Hematopoietic multipotent progenitor cell treated with erythropoietin and hydrocortisone succinate and interleukin-3 and kit ligand, for 4 days (in vitro differentiated cells): ENCODE results near the gene POMT1.
"Not testable (repeated sequence)": the region's sequence is repeated elsewhere in the genome, so short reads cannot be mapped to it uniquely, and the experiment has no call there.

Experiments
- DNase-seq: peaks from one replicate; pipeline ENCODE4 v3.0.0-alpha.2; 2015

Gene POMT1

DNA sequence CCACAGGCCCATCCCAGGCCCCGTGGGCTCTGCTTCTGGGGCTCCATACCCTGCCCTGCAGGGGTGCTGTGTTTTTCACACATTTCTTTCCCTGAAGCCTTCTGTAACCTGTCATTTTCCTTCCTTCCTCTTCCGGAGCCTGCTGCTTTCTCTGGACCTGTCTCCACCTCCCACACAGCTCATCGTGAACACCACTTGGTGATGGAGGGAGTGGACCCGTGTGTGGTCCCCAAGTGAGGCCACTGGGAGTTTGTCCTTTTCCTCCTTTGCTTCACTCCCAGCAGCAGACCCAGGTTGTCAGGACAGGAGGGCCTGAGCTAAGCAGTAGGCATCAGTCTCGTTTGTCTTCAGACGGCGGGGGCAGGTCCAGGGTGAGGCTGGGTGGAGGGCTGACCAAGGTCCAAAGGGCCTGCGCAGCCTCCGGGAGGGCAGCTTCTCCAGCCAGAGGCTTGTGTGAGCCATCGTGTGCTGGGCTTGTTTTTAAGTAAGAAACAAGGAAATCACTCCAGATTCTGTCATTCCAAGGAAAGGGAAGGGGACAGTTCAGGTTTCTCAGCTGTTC is 5.8 kb upstream of the POMT1 start:
- no peak for DNase-seq

DNA sequence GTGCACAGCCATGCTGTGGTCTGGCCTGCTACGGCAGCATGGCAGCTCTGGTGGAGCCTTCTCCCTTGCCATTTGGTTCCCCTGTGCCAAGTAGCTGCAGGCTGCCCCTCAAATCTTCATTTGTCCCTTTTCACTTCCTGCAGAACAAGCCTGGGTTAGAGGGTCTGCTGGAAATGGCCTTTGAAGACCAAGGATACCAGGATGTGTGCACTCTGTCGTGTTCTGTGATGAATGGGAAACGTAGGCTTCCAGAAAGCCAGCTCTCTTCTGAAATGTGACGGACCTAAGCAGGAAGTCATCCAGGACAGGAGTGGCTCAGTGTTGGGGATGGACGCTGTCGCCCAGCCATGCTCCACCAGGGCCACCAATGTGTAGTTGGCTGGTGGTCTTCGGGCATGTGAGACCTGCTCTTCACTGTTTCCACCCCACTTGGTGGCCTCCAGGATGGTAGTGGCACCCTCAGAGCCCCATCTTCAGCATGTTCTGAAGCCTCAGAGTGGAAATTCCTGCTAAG is 3.4 kb upstream of the POMT1 start:
- DNase-seq, result no peak

DNA sequence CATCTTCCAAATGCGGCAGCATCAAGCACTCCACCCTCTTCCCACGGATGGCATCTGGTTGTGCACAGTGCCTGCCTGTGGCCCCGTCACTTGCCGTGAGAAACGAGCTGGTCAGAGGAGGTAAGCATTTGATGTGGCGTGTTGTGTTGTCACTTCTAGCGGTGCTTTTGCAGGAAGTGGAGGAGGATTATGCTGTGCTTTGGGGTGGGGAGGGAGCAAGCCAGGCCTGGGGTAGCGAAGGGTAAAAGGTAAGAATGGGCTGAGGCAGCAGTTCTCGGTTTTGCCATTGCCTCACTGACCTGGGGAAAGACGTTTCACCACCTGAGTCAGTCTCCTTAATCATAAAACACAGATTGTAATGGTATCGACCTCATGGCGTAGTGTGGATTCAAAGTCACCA is 2.3 kb upstream of the POMT1 start:
- DNase-seq, result no peak

DNA sequence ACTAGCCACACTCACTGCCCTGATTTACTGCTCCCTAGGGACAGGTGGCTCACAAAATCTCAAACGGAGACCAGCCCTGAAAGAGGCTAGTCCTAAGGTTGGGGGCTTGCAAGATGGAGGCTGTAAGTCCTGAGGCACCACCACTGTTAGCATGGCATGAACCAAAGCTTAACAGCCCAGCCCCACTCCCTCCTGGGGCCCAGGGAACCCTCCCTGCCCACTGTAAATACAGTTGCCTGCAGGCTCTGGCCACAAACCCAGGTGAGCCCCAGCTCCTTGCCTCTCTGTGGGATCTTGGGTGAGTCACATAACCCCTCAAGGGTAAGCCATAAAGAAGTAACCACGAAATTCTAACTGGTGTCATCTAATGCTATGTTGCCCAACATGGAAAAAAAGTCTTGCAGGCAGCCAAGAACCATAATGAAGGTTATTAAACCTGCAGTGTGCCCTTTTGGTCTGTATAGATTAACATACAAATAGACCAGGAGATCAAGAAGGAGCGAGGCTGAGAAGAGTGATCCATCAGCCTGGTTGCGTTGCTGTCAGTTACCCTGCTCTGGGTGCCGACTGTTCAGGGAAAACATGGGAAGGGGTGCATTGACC is 1.7 kb upstream of the POMT1 start:
- DNase-seq, result peak; percentile 51

DNA sequence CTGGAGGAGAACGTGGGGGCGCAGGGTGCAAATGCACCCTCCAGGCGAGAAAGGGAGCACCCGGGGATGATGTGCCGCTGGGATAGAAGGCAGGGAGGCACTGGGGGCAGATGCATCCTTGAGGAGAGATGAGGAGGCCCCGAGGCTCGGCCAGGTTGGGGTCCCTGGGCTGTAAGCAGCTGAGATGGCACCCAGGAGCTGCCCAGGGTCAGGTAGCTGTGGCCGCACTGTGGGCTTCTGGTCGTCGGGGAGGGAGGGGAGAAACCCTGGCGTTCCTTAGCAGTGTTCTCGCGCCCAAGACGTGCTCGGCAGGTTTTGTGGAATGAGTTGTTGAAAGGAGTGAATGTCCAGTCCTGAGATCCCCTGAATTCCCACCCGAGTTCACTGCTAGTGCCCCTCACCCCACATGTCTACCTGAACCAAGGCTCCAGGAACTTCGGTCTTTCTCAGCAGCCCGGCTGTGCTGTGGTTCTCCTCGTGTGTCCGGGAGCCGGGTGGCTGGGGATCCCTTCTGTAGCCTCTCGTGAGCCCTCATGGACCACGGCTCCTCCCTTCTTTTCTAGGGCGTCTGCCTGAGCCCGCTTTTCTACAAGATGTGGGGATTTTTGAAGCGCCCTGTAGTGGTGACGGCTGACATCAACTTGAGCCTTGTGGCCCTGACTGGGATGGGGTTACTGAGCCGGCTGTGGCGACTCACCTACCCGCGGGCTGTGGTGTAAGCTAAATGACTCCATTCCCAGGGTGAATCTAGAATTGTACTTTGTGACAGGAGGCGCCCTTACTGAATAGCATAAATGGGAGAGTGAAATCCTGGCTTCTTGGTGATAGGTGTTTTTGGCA is 1.1 kb downstream of the POMT1 start:
- DNase-seq, result peak; percentile 64

DNA sequence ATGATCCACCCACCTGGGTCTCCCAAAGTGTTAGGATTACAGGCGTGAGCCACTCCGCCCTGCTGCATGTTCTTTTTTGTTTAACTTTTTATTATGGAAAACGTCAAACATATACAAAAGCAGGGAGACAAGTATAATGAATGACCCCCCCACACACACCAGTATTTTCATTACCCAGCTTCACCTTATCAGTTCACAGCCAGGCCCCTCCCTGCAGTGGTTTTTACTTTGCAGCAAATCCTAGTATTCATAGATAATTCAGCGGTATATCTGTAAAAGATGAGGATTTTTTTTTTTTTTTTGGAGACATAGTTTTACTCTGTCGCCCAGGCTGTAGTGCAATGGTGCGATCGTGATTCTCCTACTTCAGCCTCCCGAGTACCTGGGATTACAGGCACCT is 2.3 kb downstream of the POMT1 start:
- DNase-seq, result peak; percentile 75

DNA sequence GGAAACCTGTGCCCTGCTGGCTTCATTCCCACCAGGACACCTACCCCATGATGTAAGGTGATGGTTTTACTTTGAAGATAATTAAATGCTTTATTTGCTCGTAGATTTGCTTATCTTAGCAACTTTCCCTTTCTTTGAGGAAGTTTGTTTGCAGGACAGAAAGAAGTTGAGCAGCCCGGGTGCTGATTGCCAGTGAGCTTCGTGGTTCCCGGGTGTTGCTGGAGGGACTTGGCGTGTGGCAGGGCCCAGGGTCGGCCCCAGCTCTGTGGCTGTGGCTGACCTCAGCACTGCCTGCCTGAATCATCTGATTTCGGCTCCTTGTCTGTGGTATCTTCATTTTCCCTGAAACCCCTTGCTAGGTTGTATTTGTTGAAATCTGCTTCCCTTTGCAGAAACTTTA is 8.7 kb downstream of the POMT1 start:
- DNase-seq, result no peak

DNA sequence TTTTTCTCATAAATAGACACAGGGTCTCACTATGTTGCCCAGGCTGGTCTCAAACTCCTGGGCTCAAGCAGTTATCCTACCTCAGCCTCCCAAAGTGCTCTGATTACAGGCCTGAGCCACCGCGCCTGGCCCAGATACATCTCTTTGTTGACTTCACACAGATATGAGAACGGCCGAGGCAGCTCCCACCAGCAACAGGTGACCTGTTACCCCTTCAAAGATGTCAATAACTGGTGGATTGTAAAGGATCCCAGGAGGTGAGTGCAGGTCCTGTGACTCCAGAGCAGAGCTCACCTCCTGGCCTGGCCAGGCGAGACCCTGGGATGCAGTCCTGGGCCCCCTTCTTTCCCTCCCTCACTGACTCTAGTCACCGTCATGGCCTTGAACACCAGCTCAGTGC is 9.2 kb downstream of the POMT1 start:
- no peak for DNase-seq

DNA sequence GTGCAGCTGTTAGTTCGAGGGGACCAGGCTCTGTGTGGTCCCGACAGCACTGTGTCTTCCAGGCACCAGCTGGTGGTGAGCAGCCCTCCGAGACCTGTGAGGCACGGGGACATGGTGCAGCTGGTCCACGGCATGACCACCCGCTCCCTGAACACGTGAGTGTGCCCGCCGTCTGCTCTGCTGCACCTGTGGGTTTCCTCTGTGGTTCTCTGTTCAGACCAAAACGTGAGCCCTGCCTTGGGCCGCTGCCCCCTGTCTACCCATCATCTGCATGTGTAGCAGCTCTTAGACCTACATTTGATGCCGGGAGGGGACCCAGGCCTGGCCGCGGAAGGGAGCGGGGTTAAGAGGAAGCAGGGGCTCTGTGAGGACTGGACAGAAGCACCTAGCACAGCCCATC is 10.5 kb downstream of the POMT1 start:
- DNase-seq, result no peak

DNA sequence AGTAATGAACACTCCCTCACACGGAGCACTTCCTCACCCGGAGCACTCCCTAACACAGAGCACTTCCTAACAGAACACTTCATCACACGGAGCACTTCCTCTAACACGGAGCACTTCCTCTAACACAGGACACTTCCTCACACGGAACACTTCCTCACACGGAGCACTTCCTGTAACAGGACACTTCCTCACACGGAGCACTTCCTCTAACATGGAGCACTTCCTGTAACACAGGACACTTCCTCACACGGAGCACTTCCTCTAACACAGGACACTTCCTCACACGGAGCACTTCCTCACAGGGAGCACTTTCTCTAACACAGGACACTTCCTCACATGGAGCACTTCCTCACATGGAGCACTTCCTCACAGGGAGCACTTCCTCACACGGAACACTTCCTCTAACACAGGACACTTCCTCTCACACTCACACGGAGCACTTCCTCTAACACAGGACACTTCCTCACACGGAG is 12.9 kb downstream of the POMT1 start:
- DNase-seq, result not testable (repeated sequence)

DNA sequence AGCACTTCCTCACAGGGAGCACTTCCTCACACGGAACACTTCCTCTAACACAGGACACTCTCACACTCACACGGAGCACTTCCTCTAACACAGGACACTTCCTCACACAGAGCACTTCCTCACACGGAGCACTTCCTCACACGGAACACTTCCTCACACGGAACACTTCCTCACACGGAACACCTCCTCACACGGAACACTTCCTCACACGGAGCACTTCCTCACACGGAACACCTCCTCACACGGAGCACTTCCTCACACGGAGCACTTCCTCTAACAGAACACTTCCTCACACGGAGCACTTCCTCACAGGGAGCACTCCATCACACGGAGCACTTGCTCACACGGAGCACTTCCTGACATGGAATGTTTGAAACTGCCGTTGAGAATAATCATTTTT is 13.4 kb downstream of the POMT1 start:
- DNase-seq, result no peak

DNA sequence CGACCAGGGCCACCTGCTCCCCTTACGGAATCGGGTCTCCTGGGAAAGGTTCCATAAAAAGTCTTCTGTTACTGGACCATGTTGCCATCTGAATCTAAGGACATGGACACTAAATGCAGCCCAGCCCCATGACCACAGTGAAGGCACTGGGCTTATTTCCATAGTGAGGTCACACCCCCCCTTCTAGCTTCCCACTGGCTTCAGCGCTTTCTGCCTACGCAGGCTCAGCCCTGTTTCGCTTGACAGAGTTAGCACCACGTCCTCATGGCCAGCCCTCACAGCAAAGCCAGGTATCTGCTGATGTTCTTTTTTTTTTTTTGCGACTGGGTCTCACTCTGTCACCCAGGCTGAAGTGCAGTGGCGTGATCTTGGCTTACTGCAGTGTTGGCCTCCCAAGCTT is 14.2 kb downstream of the POMT1 start:
- no peak for DNase-seq

DNA sequence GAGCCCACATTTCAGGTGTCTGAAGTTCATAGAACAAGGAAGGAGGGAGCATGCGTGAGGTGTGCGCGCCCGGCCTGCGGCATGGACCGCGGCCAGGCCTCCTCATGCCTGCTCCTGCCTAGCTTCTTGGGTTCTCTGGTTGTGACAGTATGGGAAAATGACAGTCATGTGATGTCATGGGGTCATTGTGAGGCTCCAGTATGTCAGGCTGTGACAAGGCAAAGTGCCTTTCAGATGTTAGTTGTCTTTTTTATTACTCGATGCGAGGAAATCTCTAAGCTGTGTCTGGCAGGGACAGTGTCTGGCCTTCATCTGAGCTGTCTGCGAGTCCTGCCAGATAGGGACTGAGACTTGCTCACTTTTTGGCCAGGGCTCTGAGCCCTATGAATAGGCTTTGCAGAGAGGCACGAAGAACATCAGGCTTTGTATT is 15.1 kb downstream of the POMT1 start:
- DNase-seq, result no peak

DNA sequence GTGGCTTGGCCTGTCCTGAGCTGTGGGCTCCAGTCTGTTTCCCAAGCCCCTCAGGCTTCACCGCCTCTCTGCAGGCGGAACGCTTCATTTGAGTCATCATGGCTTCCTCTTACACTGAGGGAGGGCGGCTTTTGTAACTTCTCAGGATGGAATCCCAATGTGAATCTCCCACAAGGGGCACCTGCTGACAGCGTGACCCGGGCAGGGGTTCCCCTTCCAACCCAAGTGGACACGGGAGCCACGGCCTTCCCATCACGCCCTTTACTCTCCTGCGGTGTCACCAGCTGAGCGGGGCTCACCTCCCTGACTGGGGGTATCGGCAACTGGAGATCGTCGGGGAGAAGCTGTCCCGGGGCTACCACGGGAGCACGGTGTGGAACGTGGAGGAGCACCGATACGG is 15.8 kb downstream of the POMT1 start:
- no peak for DNase-seq

DNA sequence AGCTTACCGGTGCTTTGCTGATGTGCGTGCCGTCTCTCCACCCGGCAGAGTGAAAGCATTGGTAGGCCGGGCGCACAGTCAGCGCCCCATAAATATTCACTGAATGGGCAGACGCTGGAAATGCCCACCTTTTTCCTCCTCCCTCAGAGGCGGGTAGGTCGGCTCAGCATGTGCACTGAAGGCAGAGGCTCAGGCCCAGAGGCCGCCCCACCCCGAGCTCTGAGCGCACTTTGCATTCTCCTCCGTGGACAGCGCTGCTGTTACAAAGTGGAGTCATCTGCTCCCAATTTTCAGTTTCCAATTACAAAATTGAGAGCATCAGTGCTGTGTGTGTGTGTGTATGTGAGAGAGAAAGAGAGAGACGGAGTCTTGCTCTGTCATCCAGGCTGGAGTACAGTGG is 17.8 kb downstream of the POMT1 start:
- DNase-seq, result no peak

DNA sequence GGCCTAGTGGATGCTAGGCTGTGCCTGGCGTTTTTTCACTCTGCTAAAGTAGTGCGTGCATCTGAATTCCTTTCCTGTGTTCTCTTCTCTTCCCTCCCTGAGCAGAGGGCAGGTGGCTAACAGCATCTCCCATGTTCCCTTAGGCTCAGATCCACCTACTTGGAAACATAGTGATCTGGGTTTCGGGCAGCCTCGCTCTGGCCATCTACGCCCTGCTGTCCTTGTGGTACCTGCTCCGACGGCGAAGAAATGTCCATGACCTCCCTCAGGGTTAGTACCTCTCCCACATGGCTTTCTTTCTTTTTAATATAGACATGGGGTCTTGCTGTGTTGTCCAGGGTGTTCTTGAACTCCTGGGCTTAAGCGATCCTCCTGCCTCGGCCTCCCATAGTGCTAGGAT is 18.5 kb downstream of the POMT1 start:
- DNase-seq, result no peak

DNA sequence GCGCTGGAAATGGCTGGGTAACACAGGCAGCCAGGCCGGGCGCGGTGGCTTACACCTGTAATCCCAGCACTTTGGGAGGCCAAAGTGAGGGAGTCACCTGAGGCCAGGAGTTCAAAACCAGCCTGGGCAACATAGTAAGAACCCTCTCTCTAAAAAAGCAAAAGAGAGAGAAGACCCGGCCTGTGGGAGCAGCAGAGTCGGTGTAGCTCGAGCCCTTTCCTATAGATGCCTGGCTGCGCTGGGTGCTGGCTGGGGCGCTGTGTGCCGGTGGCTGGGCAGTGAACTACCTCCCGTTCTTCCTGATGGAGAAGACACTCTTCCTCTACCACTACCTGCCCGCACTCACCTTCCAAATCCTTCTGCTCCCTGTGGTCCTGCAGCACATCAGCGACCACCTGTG is 19.1 kb downstream of the POMT1 start:
- no peak for DNase-seq

DNA sequence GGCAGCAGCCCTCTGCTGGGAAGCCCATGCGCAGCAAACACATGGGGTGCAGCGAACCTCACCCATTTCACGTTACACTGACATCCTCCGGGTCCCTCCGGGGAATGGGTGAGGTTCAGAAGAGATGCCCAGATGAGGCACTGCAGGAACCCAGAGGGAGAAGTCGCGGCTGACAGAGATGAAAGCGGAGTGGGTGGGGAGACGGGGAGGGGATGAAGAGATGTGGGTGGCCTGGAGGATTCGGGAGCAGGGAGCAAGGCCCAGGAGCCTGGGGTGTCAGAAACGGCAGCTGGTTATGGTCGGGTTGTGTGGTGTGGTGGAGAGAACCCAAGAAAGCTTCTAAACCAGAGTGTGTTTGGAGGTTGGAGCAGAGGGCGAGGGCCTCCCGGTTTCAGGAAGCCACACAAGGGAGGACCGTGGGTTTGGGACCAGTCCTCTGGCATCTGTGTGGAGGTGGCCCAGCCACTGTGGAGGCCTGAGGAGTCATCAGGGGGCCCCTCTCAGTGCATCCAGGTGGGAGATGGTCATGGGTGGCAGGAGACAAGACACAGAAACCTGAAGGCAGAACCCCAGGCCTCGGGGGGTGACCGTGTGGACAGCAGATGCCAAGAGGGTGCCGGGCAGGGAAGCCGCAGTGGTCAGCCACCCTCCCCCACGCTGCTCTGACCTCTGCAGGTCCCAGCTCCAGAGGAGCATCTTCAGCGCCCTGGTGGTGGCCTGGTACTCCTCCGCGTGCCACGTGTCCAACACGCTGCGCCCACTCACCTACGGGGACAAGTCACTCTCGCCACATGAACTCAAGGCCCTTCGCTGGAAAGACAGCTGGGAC is 19.8 kb downstream of the POMT1 start:
- DNase-seq, result no peak

DNA sequence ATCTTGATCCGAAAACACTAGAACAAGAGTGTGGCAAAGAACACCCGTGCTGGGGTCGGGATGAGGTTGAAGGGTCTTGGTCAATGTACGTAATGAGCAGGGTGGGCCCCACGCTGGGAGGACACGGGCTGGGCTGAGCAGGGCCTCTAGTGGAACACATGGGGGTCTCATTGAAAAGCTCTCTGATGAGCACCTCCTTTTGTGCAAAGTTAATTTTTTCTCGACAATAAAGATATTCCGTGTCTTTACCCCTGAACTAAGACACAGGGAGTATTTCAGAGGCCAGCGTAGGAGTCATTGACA is 20.3 kb downstream of the POMT1 start:
- no peak for DNase-seq

DNA sequence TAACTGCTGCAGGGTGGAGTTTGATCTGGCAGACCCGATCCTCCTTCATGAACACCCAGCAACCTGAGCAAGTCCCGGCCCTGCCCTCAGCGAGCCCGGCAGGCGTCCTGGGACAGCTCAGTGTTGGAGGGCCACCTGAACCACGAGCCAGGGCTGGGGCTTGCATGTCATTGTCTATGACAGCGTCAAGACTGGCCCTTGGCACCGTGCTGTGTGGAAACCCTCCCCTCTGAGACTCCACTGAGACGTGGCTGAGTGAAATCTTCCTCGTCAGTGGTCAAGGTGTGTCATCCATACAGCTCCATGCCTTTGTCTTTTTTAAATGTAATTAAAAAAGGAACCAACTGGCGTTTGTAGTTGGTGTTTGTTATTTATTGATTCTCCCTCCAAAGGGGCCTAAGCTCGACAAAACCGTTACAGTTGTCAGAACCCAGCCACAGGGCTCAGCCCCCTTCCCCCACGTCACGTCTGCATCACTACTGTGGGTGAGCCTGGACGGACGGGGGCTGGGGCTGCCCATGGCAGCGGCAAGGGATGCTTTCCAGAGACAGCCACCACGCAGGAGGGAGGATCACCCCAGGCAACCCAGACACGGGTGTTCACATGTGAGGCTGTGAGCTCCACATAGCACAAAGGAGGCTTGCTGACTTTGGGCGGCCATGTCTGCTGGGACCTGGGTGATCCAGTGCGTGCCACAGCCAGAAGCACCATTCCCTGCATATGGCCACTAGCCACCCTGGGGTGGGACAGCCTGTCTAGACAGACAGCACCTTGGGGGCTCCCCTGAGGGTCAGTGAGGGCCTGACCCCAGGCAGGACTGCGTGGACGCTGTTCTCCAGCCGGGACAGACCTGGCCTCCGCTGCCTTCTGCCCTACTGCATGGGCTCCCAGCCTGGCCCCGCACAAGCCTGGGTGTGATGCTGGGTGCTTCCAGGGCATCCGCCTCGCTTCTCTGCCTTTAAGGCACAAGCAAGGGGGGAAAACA is 21.0 kb downstream of the POMT1 start:
- DNase-seq, result no peak

DNA sequence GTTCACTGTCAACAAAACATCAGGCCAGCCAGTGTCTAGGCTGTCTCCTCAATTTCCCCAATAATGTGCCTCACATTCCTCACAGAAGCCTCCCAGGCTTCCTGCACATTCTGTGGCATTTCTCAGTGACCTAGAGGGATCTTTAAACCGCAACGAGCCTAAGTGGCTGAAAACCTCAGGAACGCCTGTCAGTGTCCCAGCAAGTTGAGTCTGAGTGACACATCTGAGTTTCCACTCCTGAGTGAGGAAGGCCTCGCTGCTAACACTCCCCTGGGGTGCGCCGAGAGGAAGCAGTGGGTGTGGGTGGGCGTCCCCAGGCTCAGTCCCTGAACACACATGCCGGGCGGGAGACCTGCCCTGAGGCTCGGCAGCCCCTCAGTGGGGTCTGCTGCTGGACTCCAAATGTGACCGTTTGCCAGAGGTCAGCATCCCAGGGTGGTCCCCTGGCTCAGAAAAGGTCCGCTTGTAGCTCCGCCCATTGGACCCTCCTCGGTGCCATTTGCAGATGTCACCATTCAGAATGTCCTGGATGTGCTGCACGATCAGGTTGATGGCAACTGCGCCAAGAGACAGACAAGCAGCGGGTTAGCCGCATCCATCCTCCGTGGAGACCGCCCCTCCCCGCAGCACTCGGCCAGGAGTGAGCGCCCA is 22.1 kb downstream of the POMT1 start:
- no peak for DNase-seq
